HG03457 (cell line): ENCODE measurements around the gene XYLT2.
A peak's percentile ranks its signal among the peaks of the same experiment; 100 is the strongest.
"Not testable (repeated sequence)": the region's sequence is repeated elsewhere in the genome, so short reads cannot be mapped to it uniquely, and the experiment has no call there.

Experiments used
- ATAC-seq: cut with Tn5 transposase; IDR thresholded peaks from one replicate; pipeline ENCODE4 v1.9.1; 2021; ENCODE audit warnings: moderate number of reproducible peaks; ENCODE audit not compliant: unreplicated experiment

The XYLT2 gene

DNA sequence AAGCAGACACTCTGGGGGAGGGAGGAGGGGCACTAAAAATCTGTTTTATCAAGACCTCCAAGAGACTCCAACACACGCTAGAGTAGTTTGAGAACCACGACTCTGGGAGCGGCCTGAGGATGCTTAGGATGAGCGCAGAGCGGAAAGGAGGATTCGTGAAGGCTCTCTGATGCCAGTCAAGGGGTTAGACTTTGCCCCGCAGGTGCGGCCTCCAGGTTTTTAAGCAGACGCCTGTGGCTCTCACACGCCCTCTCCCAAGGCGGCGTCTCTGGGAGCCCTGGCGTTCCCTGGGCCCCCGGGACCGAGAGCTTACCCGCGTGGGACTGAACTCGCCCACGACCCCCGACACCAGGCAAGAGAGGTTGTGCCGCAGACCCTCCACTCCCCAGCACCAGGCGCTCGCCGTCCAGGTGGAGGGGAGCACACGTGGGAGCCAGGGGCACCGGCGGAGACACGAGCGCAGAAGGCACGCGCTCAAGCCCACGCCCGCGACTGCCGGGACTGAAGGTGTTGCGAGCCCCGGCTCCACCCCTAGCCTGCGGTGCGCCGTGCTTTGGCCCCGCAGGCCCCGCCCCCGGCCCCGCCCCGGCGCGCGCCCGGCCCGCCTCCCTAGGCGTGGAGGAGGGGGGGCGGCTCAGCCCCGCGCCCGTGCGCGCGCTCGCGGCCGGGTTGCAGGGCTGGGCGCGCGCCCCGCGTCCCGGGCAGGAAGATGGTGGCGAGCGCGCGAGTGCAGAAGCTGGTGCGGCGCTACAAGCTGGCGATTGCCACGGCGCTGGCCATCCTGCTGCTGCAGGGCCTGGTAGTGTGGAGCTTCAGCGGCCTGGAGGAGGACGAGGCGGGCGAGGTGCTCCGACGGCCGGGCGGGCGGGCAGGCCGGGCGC, at the start of gene XYLT2:
TSS of gene XYLT2 (plus strand) at position 695 of the 881 bp plus-strand sequence. CDS start at position 710, 15 bp downstream.
- peak; percentile 52 for ATAC-seq

DNA sequence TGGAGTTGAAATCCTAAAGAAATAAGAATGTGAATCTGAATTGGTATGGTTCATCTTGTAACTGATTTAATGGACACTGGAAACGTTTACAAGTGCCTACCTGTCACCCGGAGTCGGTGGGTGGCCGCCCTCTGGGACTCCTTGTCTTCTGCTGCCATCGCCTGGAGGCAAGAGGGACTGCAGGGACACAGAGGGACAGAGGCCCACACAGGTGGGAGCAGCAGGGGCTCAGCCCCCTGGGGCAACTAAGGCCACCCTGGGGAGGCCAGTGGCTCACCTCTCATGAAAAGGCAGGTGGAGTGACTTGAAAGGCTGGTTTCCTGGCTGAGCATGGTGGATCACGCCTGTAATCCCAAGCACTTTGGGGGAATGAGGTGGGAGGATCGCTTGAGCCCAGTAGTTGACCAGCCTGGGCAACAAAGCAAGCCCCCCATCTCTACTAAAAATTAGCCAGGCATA, 48.5 kb upstream of the XYLT2 start:
- no peak for ATAC-seq

DNA sequence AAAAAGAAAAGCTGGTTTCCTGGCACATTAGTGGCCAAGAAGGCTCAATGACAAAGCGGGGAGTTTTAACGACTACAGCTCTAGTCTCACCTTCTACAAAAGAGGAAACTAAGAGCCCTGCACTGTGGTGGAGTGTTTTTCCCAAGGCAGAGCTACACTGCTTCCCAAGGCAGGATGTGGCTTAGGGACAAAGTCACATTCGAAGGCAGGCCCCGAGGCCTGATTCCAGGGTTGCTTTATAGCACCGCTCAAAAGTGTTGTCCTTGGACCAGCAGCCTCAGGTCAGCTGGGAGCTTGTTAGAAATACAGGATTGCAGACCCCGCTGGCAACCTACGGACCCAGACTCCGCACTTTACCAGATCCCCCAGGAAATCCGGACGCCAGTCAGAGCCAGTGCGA, 47.9 kb upstream of the XYLT2 start:
- ATAC-seq: no peak

DNA sequence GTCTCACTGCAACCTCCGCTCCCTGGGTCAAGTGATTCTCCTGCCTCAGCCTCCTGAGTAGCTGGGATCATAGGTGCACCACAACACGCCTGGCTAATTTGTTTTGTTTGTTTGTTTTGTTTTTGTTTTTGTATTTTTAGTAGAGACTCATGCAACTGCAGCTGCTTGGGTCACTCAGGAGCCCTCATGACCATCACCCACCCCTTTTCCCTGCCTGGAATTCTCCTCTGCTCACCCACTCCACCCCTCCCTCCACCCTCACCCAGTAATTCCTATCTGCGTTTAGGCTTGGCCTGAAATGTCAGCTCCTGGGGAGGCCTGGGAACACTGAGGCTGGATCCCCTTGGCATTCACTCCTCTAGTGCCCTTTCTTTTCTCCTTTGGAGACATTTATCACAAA, 46.1 kb upstream of the XYLT2 start:
- no peak for ATAC-seq

DNA sequence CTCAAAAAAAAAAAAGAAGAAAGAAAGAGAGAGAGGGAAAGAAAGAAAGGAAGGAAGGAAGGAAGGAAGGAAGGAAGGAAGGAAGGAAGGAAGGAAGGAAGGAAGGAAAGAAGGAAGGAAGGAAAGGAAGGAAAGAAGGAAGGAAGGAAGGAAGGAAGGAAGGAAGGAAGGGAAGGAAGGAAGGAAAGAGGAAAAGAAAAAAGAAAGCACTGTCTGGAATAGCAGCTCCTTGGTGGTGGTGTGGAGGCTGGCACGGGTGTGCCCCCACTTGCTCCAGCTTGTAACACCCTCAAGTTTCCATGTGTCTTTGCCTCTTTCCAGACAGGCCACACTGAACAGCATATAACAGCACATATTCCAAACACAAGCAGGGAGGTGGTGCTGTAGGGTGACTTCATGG, 45.1 kb upstream of the XYLT2 start:
- ATAC-seq: not testable (repeated sequence)

DNA sequence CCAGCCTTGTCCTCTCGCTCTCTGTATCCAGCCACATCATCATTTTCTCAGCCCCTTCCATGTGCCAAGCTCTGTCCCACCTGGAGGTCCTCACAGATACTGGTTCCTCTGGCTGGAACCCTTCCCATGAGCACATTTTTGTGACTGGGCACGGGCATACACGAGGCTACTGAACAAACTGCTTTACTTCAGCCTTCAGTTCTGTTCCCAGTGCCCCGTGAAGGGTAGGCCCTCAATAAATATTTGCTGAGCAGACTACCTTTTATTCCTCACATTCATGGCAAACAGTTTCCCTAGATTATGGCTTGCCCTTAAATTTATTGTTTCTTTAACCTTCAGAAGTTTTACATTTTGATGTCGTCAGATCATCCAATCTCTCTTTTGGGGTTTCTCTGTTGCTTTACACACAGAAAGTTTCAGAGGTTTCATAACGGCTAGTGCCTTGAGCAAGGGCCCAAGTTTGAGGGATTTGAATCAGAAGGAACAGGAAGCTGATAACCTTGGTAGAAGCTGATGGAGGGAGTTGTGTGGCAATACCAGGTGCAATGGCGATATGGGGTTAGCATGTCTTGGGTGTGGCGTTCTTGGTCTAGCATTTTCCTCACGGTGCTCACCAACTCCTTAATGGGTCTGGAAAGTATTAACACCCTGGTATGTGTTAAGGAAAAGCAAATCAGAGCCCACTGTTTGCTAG, 43.9 kb upstream of the XYLT2 start:
- ATAC-seq: no peak

DNA sequence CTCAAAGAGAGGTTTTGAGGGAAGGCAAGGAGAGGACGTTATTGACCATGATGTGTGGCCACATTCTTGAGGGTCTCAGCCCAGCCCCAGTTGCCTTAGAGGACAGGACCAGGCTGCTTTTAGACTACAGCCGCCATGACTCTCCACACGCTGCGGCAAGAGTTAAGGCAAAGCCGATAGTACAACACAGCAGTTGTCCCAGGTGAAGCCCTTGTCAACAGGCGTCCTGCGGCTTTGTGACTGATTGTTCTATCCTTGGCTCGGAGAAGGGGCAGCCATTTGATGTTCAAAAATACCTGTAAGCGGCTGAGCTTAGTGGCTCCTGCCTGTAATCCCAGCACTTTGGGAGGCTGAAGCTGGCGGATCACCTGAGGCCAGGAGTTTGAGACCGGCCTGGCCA, 42.9 kb upstream of the XYLT2 start:
- no peak for ATAC-seq

DNA sequence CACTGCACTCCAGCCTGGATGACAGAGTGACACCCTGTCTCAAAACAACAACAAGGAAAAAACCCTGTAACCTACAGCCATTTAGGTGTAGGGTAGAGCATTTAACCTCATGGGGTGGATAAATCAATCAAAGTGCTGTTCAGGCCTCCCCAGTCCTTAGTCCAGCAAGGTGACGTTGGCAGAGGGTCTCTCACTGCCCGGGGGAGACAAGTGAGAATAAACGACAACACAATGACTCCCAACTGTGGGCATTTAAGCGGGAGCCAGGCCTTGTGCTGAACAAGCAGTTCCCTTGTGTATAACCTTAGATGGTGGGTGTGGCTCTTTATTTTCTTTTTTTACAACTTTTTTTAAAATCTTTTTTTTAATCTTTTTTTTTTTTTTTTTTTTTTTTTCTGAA, 42.3 kb upstream of the XYLT2 start:
- ATAC-seq: no peak

DNA sequence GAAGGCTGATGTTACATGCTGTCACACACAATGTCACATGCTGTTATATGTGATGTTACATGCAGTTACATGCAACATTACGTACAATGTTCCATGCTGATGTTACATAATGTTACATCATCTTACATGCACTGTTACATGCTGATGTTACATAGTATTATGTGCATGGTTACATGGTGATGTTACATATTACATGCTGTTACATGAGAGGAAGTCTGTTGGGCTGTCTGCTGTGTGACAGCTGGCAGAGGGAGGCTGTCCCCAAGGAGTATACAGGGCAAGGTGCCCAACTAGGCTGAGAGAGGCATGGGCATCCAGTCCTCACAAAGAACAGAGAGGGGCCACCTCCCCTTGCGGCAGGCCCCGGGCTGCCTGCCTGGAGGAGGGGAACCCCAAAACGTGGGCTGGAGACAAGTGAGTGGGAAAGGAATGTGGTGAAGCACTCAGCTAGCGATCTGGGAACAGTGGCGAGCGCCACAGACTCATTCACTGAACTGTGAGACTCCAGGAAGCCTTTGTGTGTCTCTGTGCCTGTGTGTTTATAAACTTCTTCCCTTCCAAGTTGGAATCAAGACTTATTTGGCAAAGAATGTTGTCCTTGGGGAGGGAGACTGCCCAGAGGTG, 41.0 kb upstream of the XYLT2 start:
- no peak for ATAC-seq

DNA sequence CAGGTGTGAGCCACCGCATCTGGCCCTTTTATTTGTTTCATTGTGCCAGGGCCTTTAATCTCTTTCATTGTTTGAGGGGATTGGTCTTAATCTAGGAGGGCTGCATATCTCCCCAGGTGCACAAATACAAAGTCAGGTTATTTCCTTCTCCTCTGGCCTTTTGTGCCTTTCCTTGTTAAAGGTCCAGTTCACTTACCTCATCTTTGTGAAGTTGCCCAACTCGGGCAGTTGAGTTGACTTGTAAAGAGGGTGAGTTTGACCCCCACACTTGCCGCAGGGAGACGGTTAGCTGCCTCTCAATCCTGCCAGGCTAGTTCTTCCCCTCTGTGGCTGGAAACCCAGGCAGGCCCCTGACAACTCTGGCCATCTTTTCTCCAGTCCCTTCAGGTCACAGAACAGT, 38.3 kb upstream of the XYLT2 start:
- ATAC-seq: no peak

DNA sequence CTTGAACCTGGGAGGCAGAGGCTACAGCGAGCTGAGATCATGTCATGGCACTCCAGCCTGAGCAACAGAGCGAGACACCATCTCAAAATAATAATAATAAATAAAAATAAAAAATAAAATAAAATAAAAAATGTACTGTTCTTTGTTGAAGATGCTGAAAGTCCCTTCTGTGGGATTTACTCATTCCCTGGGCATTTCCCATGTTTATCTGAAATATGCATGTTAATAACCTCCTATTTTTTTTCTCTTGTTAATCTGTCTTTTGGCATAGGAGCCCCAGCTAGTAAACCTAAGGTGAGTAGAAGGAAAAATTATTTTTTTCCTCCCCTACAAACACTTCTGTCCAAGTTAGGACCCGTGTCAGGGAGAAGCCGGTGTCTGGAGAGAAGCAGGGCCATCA, 37.3 kb upstream of the XYLT2 start:
- no peak for ATAC-seq

DNA sequence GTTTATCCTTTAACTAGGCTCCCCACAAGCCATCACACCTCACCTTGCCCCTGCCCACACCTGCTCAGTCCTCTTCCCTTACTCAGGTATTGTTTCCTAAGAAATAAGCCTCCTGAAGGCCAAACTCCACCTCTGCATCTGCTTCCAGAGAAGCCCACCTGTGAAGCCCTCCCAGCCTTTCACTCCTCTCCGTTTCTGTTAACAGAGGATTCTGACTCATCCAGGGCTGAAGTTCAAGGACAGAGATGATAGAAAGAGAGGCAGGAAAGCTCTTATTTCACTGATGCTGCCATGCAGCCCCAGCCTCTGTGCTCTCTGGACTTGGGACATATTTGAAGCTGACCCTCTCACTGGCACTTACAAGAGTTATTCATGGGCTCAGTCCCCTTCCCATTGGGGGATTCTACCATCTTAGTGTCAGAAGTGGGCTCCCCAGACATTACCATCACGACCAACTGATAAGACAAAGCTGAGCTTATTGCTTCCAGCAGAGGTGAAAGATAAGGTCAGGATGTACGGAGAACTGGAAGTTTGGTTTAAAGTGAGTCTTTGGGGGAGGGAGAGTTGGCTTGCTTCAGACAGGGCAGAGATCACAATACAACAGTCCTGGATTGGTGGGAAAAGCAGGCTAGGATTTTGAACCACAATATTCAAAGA, 35.3 kb upstream of the XYLT2 start:
- no peak for ATAC-seq

DNA sequence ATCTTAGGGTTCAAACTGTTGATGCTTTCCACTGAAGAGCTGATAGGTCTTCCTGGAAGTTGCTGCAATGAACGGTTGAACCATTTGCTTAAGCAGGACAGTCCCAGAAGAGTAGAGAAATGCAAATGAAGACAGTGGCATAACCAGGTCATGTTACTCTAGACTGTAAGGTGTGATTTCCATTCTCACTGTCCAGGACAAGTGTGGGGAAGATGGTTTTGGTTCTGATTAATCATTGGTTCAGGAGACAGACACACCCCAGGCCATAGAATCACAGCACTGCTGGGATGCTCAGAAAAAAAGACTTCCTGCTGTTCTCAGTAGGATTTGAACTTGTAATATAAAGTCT, 34.8 kb upstream of the XYLT2 start:
- no peak for ATAC-seq

DNA sequence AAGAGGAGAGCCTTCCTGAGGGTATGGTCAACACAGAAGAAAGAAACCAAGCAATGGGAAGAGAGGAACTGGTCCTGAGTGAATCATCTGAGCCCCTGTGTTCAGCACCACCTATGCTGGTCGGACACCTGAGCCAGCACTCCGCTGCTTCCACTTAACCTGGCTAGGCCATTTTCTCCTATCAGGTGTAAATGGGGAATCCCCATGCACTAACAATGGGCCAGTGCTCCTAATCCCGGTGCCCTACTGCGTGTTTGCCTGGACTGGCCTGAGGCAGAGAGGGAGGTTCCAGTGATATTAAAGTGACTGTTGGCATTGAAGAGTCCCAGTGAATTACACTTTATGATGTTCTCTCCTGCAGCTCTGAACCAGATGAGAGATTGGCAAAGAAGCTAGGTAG, 34.4 kb upstream of the XYLT2 start:
- ATAC-seq: no peak

DNA sequence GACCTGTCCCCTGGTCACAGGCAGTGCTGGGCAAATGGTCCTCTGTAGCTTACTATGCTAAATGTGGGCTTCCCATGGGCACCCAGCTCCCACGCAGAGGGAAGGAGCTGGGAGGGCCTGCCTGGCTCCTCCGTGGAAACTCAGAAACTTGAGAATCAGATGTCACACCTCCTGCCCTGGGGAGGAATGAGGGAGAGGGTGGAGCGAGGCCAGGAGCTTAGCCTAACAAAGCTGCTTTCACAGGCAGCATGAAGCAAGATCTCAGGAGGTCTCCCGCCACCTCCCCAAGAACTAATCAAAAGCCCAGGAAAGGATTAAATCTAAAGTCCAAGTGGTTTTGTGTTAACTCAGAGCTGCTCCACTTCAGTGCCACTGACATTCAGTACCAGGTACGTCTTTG, 33.6 kb upstream of the XYLT2 start:
- no peak for ATAC-seq

DNA sequence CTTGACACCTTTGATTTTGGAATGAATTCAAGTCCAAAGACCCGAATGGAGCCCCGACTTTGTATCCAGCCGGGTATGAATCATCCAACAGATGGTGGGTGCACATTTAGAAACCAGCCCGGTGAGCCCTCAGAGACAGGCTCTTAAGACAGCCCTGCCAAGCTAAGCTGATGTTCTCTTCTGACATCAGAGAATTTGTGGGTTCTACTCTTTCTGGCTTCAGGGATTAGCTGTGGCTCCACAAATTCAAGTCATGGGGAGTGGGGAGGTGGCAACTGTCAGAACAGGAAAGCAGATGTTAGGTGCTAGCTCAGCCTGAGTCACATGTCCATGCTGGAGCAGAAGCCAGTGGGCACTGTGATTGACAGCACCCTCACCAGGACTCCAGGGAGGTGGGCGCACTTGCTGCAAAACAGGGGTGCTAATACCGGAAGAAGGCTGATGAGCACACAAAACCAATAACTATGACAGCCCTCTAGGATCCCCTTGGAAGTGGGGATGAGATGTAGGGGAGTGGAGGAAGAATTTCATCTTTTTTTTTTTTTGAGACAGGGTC, 31.4 kb upstream of the XYLT2 start:
- no peak for ATAC-seq

DNA sequence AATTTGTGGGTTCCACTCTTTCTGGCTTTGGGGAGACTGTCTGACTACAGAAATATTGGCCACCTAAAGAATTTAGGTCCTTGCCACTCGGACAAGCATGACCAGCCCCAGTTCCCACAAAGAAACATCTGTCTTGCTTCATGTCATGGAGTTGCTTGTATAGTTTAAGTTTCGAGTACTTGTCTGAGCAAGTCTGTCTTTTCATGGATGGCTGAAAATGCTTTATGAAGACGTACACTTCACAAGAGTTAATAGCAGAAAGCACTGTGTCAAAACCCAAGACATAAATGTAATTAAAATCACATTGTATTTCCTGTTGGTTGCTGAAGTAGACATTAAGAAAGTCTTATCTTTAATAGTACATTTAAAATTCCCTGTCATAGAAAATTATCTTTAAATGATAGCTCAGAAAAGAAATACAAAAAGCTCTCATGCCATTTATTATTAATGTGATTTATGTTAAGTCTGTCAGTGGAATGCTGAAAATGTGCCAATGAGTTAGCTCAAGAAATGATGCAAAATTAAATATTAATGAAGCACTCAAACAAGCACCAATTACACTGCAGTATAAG, 29.8 kb upstream of the XYLT2 start:
- no peak for ATAC-seq

DNA sequence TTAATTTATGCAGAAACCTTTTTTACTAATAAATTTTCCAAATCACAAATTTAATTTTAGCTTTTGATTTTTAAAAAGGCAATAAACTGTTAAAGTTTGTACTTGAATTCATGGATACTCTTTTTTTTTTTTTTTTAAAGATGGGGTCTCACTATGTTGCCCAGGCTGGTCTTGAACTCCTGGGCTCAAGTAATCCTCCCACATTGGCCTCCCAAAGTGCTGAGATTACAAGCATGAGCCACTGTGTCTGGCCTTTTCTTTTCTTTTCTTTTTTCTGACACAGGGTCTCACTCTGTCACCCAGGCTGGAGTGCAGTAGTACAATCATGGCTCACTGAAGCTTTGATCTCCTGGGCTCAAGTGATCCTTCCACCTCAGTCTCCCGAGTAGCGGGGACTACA, 29.3 kb upstream of the XYLT2 start:
- not testable (repeated sequence) for ATAC-seq

DNA sequence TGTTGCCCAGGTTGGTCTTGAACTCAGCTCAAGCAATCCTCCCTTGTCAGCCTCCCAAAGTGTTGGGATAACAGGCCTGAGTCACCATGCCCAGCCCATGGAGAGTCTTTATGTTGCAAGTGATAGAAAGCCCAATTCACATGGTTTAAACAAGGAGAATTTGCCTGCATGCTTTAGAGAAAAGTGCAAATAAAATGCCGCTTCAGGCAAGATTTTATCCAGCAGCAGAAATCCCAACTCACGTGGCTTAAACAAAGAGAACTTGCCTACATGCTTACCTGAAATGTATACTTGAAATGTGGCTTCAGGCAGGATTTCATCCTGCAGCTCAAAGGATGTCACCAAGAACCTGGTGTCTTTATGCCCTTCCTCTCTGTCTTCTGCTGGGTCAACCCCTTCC, 28.8 kb upstream of the XYLT2 start:
- ATAC-seq: no peak

DNA sequence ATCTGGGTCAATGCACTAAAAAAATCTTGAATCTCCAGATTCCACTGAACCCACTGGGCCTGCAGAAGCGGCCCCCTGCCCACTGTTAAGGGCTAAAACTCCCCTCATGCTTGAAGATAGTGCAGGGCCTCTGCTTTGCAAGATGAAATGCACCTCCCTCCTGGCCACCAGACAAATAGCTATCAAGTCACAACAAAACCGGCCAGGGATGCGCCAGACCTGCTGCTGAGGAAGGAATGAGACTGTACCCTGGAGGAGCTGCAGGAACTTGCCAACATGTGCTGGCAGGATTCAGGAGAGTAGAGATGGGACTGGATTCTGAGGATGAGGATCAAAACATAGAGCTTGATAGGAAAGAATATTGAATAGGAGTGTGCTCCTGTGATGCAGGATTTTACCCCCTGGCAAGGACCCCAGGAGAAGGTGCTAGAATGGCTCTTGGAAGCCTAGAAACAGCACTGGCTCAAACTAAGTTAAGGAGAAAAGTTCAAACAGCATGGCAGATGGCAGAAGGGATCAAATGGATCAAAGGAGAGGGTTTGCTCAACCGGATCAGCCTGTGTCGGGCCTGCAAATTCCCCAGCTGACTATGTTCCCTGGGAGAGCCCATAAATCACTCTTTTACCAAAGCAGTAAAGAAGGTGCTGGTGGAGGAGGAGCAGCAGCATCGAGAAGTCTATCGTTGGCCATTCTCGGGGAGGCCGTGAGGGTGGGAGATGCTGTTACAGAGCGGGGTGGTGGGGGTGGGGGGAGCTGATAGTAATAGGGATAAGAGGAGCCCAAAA, 27.2 kb upstream of the XYLT2 start:
- ATAC-seq: no peak
